GM21390 (cell line): ENCODE data around the gene MRPS23.
"Not testable (repeated sequence)": the region's sequence is repeated elsewhere in the genome, so short reads cannot be mapped to it uniquely, and the experiment has no call there.

Source experiments
- ATAC-seq: cut with Tn5 transposase; IDR thresholded peaks from one replicate; pipeline ENCODE4 v1.9.1; 2021; ENCODE audit not compliant: unreplicated experiment

The MRPS23 gene

DNA sequence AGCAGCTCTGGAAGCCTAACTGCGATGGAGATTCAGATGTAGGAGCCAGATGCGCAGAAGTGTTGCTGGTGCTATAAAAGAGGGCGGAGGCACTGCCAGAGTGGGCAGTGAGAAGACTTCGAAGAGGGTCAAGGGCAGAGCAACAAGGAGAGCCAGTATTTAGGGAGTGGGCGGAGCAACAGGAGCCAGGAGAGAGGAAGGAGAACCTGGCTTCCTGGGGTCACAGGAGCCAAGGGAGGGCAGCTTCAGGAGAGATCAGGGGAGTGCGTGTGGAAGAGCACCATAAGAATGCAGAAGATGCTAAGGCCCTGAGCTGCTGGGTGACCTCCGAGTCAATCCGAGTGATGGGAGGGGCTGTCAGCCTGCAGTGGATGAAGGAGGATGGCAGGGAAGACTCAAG lies 14.4 kb upstream of the MRPS23 start:
- no peak for ATAC-seq

GRCh38 chr17:57862694-57863667 lies 13.1 kb upstream of the MRPS23 start:
- ATAC-seq, result no peak

GRCh38 chr17:57861790-57862693 lies 12.2 kb upstream of the MRPS23 start:
- ATAC-seq, result no peak

GRCh38 chr17:57861000-57861789 lies 11.4 kb upstream of the MRPS23 start:
- no peak for ATAC-seq

DNA sequence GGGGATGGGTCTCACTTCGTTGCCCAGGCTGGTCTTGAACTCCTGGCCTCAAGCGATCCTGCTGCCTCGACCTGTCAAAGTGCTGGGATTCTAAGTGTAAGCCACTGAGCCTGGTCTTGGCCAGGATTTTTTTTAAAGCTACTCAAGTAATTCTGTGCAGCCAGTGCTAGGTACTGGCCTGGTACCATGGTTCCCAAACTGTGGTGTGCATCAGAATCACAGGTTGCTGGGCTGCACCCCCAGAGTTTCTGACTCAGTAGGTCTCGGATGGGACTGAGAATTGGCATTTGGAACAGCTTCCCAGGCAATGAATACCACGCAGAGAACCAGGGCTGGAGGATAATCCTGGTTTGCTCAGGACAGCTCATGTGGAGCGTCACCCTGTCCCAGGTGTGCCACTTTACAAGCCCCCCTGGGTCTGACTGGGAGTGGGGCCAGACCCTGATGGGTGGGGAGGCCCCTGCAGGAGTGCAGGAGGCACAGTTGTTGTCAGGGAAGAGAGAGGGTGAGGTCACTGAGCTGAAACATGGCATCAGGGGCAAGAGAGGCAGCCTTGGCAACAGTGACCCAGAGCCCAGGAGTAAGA lies 10.7 kb upstream of the MRPS23 start:
- ATAC-seq, result no peak

DNA sequence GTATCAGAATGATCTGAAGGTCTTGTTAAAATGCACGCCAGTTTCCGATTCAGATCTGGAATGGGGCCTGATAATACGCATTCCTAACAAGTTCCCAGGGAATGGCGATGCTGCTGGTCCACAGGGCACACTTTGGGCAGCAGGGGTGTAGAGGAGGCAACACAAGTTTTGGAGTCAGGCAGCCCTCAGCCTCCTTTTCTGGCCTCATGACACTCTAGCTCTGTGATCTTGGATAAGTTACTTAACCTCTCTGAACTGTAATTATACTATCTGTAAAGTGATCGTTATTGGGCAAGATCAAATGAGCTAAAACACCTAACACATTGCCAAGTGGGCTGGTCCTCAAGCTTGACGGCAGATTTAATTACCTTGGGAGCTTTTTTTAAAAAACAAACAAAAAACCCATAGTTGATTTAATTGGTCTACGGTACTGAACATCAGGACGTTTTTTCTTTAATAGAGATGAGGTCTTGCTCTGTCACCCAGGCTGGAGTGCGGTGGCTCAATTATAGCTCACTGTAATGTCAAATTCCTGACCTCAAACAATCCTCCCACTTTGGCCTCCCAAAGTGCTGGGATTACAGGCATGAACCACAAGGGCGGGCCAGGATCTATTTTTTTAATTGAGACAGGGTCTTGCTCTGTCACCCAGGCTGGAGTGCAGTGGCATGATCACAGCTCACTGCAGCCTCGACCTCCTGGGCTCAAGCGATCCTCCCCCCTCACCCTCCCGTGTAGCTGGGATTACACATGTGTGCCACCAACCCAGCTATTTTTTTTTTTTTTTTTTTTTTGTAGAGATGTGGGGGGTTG lies 10.0 kb upstream of the MRPS23 start:
- no peak for ATAC-seq

DNA sequence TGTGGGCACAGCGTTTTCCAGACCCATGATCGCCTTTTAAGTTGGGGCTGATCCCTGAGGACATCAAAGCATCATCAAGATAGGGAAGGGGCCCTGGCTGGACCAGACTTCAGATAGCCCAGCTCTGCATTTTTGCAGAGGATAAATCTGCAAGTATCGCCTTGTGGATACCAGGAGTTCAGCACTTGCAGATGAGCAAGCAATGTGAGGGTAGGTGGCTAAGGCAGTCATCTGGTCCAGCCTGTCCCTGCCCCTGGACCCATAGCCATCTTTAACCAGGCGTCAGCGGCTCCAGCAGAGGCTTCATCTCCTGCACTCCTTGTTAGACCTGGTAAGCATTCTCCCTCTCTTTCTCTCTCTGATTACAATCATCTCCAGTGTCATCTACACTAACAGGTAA lies 9.0 kb upstream of the MRPS23 start:
- no peak for ATAC-seq

GRCh38 chr17:57856792-57857620 lies 7.2 kb upstream of the MRPS23 start:
- no peak for ATAC-seq

- no peak for ATAC-seq
These were observed 5.7 kb upstream of the MRPS23 start for GRCh38 chr17:57855391-57856035.

GRCh38 chr17:57853695-57854094 lies 3.9 kb upstream of the MRPS23 start:
- no peak for ATAC-seq

GRCh38 chr17:57852955-57853328 lies 3.1 kb upstream of the MRPS23 start:
- no peak for ATAC-seq

- no peak for ATAC-seq
These were observed 2.5 kb upstream of the MRPS23 start for GRCh38 chr17:57852092-57852954.

DNA sequence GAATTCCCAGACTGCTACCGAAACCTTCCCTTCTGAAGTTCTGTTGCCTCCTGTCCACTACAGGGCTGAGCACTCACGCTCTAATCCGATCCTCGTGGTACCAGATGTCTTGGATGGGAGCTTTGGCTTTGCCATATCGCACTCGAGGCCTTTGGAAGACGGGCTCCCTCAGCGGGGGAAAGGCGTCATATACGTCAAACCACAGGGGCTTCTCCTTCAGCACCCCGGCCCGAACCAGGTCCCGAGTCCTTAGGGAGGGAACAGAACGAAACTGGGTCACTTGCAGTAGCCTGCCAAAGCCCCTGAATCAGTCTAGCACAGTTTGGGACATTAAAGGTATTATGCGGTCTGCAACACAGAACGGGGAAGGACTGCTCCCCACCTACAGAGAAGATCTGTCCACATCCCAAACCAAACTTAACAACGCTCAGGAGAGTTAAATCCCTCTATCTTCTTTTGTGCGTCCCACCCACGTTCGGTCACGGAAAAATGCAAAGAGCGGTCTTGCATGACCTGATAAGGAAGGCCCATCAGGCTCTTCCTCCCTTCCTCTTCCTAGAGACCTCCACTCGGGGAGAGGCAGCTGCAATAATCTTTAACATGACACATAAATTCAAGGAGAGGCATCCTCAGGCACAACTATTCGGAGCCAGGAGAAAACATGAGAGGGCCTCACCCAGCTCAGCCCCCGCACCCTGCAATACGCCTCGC lies 526 bp downstream of the MRPS23 start:
- ATAC-seq, result no peak

DNA sequence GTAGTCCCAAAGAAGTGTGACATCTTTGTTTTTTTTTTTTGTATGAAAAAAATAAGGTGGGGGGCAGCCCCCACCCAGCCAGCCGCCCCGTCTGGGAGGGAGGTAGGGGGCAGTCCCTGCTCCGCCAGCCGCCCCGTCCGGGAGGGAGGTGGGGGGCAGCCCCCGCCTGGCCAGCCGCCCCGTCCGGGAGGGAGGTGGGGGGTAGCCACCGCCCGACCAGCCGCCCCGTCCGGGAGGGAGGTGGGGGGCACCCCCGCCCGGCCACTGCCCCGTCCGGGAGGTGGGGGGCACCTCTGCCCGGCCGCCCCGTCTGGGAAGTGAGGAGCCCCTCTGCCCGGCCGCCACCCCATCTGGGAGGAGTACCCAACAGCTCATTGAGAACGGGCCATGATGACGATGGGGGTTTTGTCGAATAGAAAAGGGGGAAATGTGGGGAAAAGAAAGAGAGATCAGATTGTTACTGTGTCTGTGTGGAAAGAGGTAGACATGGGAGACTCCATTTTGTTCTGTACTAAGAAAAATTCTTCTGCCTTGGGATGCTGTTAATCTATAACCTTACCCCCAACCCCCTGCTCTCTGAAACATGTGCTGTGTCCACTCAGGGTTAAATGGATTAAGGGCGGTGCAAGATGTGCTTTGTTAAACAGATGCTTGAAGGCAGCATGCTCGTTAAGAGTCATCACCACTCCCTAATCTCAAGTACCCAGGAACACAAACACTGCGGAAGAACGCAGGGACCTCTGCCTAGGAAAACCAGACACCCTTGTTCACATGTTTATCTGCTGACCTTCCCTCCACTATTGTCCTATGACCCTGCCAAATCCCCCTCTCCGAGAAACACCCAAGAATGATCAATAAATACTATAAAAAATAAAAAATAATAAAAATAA lies 3.5 kb downstream of the MRPS23 start:
- ATAC-seq, result not testable (repeated sequence)

GRCh38 chr17:57842280-57842679 lies 7.6 kb downstream of the MRPS23 start:
- ATAC-seq, result no peak

DNA sequence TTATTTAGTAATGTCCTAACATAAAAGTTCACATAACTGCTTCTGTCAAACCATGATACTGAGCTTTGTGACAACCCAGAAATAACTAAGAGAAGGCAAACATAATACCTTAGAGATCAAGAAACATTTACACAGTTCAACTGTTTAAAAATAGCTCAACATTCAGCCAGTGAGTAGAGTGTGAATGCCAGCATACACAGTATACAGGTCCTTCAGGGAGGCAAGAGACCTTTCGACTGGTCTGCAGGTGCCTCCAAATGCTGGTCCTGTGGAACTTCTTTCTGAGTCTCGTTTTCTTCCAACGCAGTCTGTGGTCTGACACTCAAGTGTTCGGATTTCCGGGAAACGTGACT lies 10.3 kb downstream of the MRPS23 start:
- no peak for ATAC-seq
